NK-92 (cell line): Measurements from ENCODE around the gene NUTM2F.
"Not testable (repeated sequence)": the region's sequence is repeated elsewhere in the genome, so short reads cannot be mapped to it uniquely, and the experiment has no call there.

Experiments used
- DNase-seq: peaks from one replicate; lab custom pipeline; 2025; ENCODE audit not compliant: unreplicated experiment; lab: John Stamatoyannopoulos, UW

NUTM2F gene

DNA sequence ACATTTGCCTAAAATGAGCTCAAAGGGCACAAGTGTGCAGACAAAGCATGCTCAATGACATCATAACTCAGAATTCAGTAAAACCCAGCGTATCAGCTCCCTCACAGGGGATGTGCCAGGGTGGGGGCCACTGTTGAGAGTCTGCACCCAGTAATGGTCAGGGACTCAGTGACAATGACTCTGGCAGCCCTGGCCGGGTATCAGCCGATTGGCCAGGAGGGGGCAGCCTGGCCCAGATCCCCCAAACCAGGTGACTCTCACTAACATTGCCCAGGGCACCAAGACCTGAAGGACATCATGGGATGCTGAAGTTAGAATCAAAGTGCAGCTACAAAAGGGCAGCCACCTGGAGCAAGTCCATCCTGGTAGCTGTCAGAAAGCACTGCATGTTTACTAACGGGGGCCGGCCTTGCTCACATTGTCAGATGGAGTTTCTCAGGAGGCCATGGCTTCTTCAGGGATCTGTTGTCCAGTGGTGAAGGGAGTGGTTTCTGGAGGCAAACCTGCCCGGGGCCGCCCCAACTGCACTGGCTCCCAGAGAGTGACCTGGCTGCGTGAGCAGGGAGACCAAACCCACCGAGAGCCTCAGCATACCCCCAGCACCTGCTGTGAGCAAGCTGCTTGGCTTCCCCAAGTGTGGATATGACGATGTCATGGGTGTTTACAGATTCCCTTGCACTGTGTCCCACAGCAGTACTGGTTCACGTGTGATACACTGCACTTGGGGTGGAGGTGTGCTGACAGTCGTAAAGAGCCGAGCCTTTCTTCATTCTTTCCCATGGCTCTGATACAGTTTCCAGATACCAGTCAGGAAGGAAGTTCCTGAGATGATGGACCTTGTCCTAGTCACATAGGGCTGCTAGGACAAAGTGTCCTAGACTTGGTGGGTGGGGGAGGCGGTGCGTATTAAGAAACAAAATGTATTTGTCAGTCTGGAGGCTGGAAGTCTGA, 13.1 kb downstream of the NUTM2F start:
- not testable (repeated sequence) for DNase-seq

GRCh38 chr9:94303321-94303720, 25.1 kb downstream of the NUTM2F start:
- no peak for DNase-seq

GRCh38 chr9:94302426-94302825, 26.0 kb downstream of the NUTM2F start:
- no peak for DNase-seq

GRCh38 chr9:94301583-94301982, 26.9 kb downstream of the NUTM2F start:
- no peak for DNase-seq

- no peak for DNase-seq
Measured at GRCh38 chr9:94300470-94301301, 27.8 kb downstream of the NUTM2F start.

GRCh38 chr9:94298949-94299599, 29.4 kb downstream of the NUTM2F start:
- no peak for DNase-seq

- no peak for DNase-seq
Measured at GRCh38 chr9:94289691-94290090, 38.8 kb downstream of the NUTM2F start.

DNA sequence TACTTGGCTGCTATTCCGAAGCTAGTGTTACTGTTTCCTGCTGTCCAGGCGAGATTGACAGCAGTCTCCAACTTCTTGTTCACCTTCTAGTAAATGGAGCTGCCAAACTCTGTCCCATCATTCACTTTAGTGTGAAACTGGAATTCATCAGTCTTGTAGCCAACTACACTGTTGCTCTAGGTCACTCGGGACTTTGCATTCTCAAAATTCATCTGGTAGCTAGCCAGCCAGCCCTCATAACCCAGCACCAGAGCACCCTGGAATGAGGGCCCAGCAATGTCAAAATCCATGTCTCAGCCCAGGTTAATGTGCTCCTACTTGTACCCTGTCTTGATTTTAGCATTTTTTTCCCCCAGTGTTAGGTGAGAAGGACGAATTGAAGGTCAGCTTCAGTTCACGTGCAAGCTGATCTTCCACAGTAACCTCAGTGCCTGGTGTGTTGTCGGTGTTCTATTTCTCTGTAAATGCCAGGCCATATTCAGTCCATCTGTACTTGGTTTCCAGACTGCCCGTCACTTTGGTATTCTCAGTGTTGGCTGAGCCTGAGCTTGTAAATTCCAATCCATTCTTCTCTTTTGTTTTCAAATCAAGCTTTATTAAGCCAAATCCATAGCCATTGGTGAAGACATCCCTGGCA, 40.4 kb downstream of the NUTM2F start:
- no peak for DNase-seq

DNA sequence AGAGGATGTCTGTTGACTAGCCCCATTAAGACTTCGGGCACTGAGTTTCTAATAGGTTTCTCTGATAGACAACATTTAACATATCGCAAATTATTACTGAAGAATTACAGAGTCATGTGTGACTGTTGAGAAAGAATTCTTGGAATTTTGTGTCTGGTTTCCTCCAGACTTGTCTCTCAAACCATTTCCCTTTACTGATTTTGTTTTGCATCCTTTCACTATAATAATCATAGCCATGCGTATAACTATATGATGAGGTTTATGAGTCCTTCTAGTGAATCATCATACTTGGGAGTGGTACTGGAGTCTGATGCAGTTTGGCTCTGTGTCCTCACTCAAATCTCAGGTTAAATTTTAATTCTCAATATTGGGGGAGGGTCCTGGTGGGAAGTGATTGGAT, 42.3 kb downstream of the NUTM2F start:
- DNase-seq: no peak

GRCh38 chr9:94281101-94281500, 47.3 kb downstream of the NUTM2F start:
- DNase-seq: no peak

- no peak for DNase-seq
Measured at GRCh38 chr9:94280409-94280989, 47.9 kb downstream of the NUTM2F start.

- no peak for DNase-seq
Measured at GRCh38 chr9:94277885-94278536, 50.4 kb downstream of the NUTM2F start.

- not testable (repeated sequence) for DNase-seq
Measured at GRCh38 chr9:94277029-94277428, 51.4 kb downstream of the NUTM2F start.

- no peak for DNase-seq
Measured at GRCh38 chr9:94270009-94270408, 58.4 kb downstream of the NUTM2F start.

DNA sequence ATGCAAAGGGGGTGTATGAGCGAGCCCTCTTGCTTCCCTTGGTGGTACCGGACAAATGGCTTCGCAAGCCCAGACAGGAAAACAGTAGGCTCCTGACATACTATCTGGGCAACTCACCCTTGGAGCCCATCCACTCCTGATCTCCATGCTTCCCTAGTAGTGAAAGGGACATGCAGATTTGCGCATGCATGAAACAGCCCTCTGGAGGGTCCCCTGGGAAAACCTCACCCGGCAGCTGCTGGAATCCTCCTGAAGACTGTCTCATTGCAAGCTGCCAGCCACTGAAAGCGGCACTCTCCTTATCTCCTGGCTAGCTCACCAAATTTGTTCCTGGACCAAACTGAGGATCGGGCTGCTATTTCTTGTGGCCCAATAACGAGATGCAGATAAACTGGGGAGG, 59.2 kb downstream of the NUTM2F start:
- no peak for DNase-seq
